GM12891 (cell line): ENCODE data around the gene SCP2.

Source experiments
- PAX5 ChIP-seq: IDR thresholded peaks from 2 replicates; pipeline ENCODE4 v1.6.1; 2011; ENCODE audit warnings: low read length, moderate library complexity, mild to moderate bottlenecking; ENCODE audit not compliant: insufficient read depth, severe bottlenecking
- POLR2A ChIP-seq: IDR thresholded peaks from 2 replicates; pipeline ENCODE4 v1.6.1; 2011; ENCODE audit warnings: low read depth, low read length, control low read depth
- TAF1 ChIP-seq: IDR thresholded peaks from 2 replicates; pipeline ENCODE4 v1.6.1; 2011; ENCODE audit warnings: low read depth, low read length, control low read depth

GRCh38 chr1:53082826-53083455 is 155.9 kb downstream of the SCP2 start:
- TF ChIP-seq POLR2A (no peak), TAF1 (no peak), PAX5 (no peak)
